GM13976 (cell line): ENCODE data around the gene ARFGAP3.

Source experiments
- DNase-seq: peaks from one replicate; pipeline ENCODE4 v3.0.0; 2012; ENCODE audit warnings: low spot score
- CTCF ChIP-seq: IDR thresholded peaks from 2 replicates; pipeline ENCODE4 v1.5.1; 2012; ENCODE audit warnings: borderline replicate concordance, mild to moderate bottlenecking; ENCODE audit not compliant: insufficient read depth; ENCODE audit errors: extremely low read depth, missing control alignments, control extremely low read depth
- in situ Hi-C: fragments of 300-500 bp; cut with MboI; formaldehyde crosslinking; loops from one replicate; pipeline ENCODE4 v1.12.0; 2022; ENCODE audit warnings: low sequenced_read_pairs, mixed read lengths, inconsistent platforms; ENCODE audit not compliant: unreplicated experiment

The ARFGAP3 gene

GRCh38 chr22:42801252-42802080 lies 55.6 kb downstream of the ARFGAP3 start:
- in situ Hi-C loops, result no loop called here
- no peak for TF ChIP-seq CTCF
- no peak for DNase-seq

GRCh38 chr22:42800451-42801251 lies 56.4 kb downstream of the ARFGAP3 start:
- no peak for DNase-seq
- no peak for TF ChIP-seq CTCF
- in situ Hi-C loops, result no loop called here

GRCh38 chr22:42799461-42800405 lies 57.3 kb downstream of the ARFGAP3 start:
- no peak for DNase-seq
- no peak for TF ChIP-seq CTCF
- in situ Hi-C loops, result loop anchor here (25.0 kb wide), 1 partner anchor 238 kb away; no protein-coding TSS in a partner anchor

- no peak for TF ChIP-seq CTCF
- in situ Hi-C loops, result loop anchor here (25.0 kb wide), 1 partner anchor 238 kb away; no protein-coding TSS in a partner anchor
Observed at GRCh38 chr22:42799061-42799460, 58.0 kb downstream of the ARFGAP3 start.

GRCh38 chr22:42797011-42797410 lies 60.1 kb downstream of the ARFGAP3 start:
- DNase-seq, result no peak
- no peak for TF ChIP-seq CTCF
- in situ Hi-C loops, result loop anchor here (25.0 kb wide), 1 partner anchor 240 kb away; no protein-coding TSS in a partner anchor

More at GRCh38 chr22:42799061-42799460, 58.0 kb downstream of the ARFGAP3 start:
- no peak for DNase-seq
